Keratinocyte (primary cell): ENCODE results near the gene CHRNA1. TPM values are rescaled to one million over a fixed set of nuclear protein-coding genes. Genes with fewer than 3 reads are reported as not detected.

Source experiments
- DNase-seq: peaks from one replicate; pipeline ENCODE4 v3.0.0-alpha.2; 2011; ENCODE audit warnings: low read depth, missing footprints, low spot score
- FAIRE-seq: peaks from 2 replicates; lab custom pipeline; 2011; peaks lifted over from hg19 to GRCh38; lab: Jason Lieb, UNC
- H2AFZ ChIP-seq: 2 replicates; pipeline ENCODE4 v1.6.0; 2012; ENCODE audit warnings: low read length, control low read depth, inconsistent platforms; ENCODE audit not compliant: control insufficient read depth
- H3K27ac ChIP-seq: 2 replicates; pipeline ENCODE4 v1.5.1; 2011; ENCODE audit warnings: low read length; ENCODE audit not compliant: control insufficient read depth, insufficient read depth
- H3K27me3 ChIP-seq: 3 replicates; pipeline ENCODE4 v1.6.0; 2011; ENCODE audit warnings: low read length; ENCODE audit not compliant: control insufficient read depth, insufficient read depth; ENCODE audit errors: extremely low read depth
- H3K36me3 ChIP-seq, 2 experiments: 2 replicates in 1 of 2; 3 replicates in 1 of 2; pipeline ENCODE4 v1.5.1; 2011; ENCODE audit warnings: low read length in 2 of 2, mild to moderate bottlenecking in 1 of 2; ENCODE audit not compliant: control insufficient read depth in 2 of 2, insufficient read depth in 2 of 2; ENCODE audit errors: extremely low read depth in 1 of 2
- H3K4me1 ChIP-seq: 3 replicates; pipeline ENCODE4 v1.5.1; 2011; ENCODE audit warnings: low read length; ENCODE audit not compliant: control insufficient read depth, insufficient read depth; ENCODE audit errors: extremely low read depth
- H3K4me2 ChIP-seq: 3 replicates; pipeline ENCODE4 v1.6.0; 2011; ENCODE audit warnings: low read depth, low read length; ENCODE audit not compliant: control insufficient read depth, insufficient read depth; ENCODE audit errors: extremely low read depth
- H3K4me3 ChIP-seq, 3 experiments: fragments of 200-600 bp in 1 of 3; sonication (generic) in 1 of 3; 2 replicates in 2 of 3; 3 replicates in 1 of 3; pipeline ENCODE4 v1.5.1; 2011 to 2016; ENCODE audit warnings: low read length in 3 of 3, mild to moderate bottlenecking in 3 of 3, control low read depth in 2 of 3, inconsistent platforms in 1 of 3, low read depth in 1 of 3, mixed read lengths in 1 of 3, mixed run types in 1 of 3, moderate library complexity in 1 of 3; ENCODE audit not compliant: control insufficient read depth in 2 of 3, insufficient read depth in 2 of 3; ENCODE audit errors: extremely low read depth in 1 of 3
- H3K79me2 ChIP-seq: 2 replicates; pipeline ENCODE4 v1.6.0; 2012; ENCODE audit warnings: low read length; ENCODE audit not compliant: control insufficient read depth, insufficient read depth
- H3K9ac ChIP-seq: 3 replicates; pipeline ENCODE4 v1.6.0; 2011; ENCODE audit warnings: low read length; ENCODE audit not compliant: control insufficient read depth, insufficient read depth; ENCODE audit errors: extremely low read depth
- H3K9me1 ChIP-seq: 3 replicates; pipeline ENCODE4 v1.6.0; 2011; ENCODE audit warnings: low read length; ENCODE audit not compliant: control insufficient read depth, insufficient read depth; ENCODE audit errors: extremely low read depth
- H3K9me3 ChIP-seq: 2 replicates; pipeline ENCODE4 v1.5.1; 2012; ENCODE audit warnings: low read depth, low read length; ENCODE audit not compliant: control insufficient read depth
- H4K20me1 ChIP-seq: 3 replicates; pipeline ENCODE4 v1.6.0; 2011; ENCODE audit warnings: low read length; ENCODE audit not compliant: control insufficient read depth, insufficient read depth; ENCODE audit errors: extremely low read depth
- EZH2 ChIP-seq: IDR thresholded peaks from one replicate; pipeline ENCODE4 v1.6.1; 2012; ENCODE audit warnings: inconsistent platforms, mild to moderate bottlenecking, low read length, moderate library complexity
- dilution Hi-C: fragments of 300-500 bp; cut with MboI; formaldehyde crosslinking; loops from one replicate; pipeline ENCODE4 v1.7.0; 2020; ENCODE audit warnings: low sequenced_read_pairs; ENCODE audit not compliant: extremely low pct_ligation_motif_present
- polyA plus RNA-seq, 5 experiments: library from polyadenylated mRNA; depleted of rRNA in 3 of 5; stranded (reverse) in 3 of 5; stranded (forward) in 1 of 5; unstranded in 1 of 5; fragments of >200 nt; gene quantifications; 1 replicate in 1 of 5; 2 replicates in 3 of 5; 3 replicates in 1 of 5; pipeline versions ENCODE4 v1.2.1 to v1.2.3, GENCODE V29; 2011 to 2012; ENCODE audit warnings: missing spikeins in 2 of 5, low read depth in 1 of 5, low replicate concordance in 1 of 5
- TF ChIP-seq, protein P1 (sequence below), 3 experiments: IDR thresholded peaks in 1 of 3; conservative IDR thresholded peaks in 1 of 3; optimal IDR thresholded peaks in 1 of 3; 2 replicates in 2 of 3; 3 replicates in 1 of 3; pipeline versions ENCODE3 to v1.5.1; 2011; ENCODE audit warnings: low read length in 3 of 3, mild to moderate bottlenecking in 3 of 3, moderate library complexity in 2 of 3, control low read depth in 1 of 3, inconsistent platforms in 1 of 3; ENCODE audit not compliant: insufficient read depth in 2 of 3; ENCODE audit errors: extremely low read depth in 1 of 3

CHRNA1 gene
- polyA plus RNA-seq, 1 donor (not counting 4 experiments of a cell fraction or from before 2014, with no cell fraction given): not detected

DNA sequence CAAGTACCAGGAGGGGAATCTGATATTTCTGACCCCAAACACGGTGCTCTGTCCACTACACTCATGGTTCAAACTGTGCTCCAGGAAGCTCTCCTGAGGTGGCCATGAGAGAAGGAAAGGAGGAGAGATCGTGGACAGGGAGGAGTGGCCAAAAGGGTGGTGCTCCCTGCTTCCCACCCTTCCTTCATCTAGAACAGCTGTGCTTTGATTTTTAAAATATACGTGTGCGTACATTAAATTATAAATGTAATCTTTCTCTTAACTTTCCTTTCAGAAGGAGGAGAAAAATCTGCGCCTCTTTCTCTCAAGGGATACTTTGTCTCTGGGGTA lies 8.2 kb upstream of the CHRNA1 start:
- H2AFZ ChIP-seq: peak overlapping the region; percentile 30
- DNase-seq: no peak
- no peak overlapping the region for H3K9ac ChIP-seq
- FAIRE-seq: no peak
- no peak overlapping the region for H3K4me2 ChIP-seq
- no peaks in the 10 kb centered on the region for H3K9me1 ChIP-seq
- no peaks in the 10 kb centered on the region for H3K36me3 ChIP-seq
- peaks cover 9% of the 10 kb centered on the region for H3K4me1 ChIP-seq
- no peaks in the 10 kb centered on the region for H3K27me3 ChIP-seq
- dilution Hi-C loops: loop anchor here (25.0 kb wide), 1 partner anchor 190 kb away; no protein-coding TSS in a partner anchor
- H3K27ac ChIP-seq: no peak overlapping the region
- H3K9me3 ChIP-seq: no peaks in the 10 kb centered on the region
- no peaks in the 10 kb centered on the region for H3K79me2 ChIP-seq
- TF ChIP-seq, protein P1, sequence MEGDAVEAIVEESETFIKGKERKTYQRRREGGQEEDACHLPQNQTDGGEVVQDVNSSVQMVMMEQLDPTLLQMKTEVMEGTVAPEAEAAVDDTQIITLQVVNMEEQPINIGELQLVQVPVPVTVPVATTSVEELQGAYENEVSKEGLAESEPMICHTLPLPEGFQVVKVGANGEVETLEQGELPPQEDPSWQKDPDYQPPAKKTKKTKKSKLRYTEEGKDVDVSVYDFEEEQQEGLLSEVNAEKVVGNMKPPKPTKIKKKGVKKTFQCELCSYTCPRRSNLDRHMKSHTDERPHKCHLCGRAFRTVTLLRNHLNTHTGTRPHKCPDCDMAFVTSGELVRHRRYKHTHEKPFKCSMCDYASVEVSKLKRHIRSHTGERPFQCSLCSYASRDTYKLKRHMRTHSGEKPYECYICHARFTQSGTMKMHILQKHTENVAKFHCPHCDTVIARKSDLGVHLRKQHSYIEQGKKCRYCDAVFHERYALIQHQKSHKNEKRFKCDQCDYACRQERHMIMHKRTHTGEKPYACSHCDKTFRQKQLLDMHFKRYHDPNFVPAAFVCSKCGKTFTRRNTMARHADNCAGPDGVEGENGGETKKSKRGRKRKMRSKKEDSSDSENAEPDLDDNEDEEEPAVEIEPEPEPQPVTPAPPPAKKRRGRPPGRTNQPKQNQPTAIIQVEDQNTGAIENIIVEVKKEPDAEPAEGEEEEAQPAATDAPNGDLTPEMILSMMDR (optimal IDR thresholded peaks at IDR 0.05 in 1 of 3, IDR thresholded peaks at IDR 0.05 in 1 of 3, conservative IDR thresholded peaks at IDR 0.05 in 1 of 3; ENCODE audit: extremely low read depth in 1 of 3, insufficient read depth in 2 of 3, low read length in 3 of 3): no peak
- TF ChIP-seq EZH2: no peak
- no peak overlapping the region for H3K4me3 ChIP-seq
- no peaks in the 10 kb centered on the region for H4K20me1 ChIP-seq

DNA sequence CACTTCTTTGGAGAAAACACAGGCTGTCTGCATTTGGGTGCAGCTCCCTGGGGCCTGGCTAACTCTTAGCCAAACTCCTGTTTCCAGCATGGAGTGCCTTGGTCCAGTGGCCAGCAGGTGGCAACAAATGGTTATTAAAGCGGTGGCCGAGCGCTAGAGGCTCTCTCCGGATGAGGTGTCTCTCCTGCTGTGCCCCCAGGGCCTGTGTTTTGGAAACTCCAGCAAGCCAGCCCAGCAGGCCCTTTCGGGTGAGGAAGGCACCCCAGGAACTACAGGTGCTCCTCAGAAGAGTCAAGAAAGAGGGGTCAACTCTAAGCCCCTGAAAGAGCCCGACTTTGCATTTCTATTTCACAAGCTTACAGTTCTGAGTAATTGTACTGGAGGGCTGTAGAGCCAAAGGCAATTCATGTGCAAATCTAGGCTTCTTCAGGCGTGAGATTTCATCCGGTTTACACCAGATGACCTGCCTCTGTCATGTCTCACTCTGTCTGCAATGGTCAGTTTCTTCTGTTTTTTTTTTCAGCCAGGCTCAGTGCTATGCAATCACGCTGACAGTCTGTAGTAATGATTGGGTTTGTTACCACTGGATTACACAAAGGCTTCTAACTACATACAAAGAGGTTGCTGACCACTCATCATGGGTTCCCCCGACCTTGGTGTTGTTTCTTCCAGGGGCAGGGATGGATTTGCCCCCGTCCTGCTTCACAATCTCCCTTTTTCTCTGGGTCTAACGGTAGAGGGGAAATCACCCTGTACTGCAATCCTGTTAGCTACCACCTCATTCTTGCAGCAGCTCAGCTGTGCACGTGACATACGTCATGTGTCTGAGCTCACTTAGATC lies 7.6 kb upstream of the CHRNA1 start:
- peaks cover 9% of the 10 kb centered on the region for H3K4me1 ChIP-seq
- DNase-seq: peak; percentile 25
- no peak overlapping the region for H3K27ac ChIP-seq

More for the DNA sequence above, 7.6 kb upstream of the CHRNA1 start:
- TF ChIP-seq EZH2: no peak
- TF ChIP-seq, protein P1 (optimal IDR thresholded peaks at IDR 0.05 in 1 of 3, IDR thresholded peaks at IDR 0.05 in 1 of 3, conservative IDR thresholded peaks at IDR 0.05 in 1 of 3; ENCODE audit: extremely low read depth in 1 of 3, insufficient read depth in 2 of 3, low read length in 3 of 3): peak; percentile 81 to 90 (median 89)
- Histone ChIP-seq H3K4me2 (no peak overlapping the region), H3K9me1 (no peaks in the 10 kb centered on the region), H3K4me3 (no peak overlapping the region), H3K79me2 (no peaks in the 10 kb centered on the region), H2AFZ (peak overlapping the region; percentile 30), H3K9ac (no peak overlapping the region), H3K36me3 (no peaks in the 10 kb centered on the region), H4K20me1 (no peaks in the 10 kb centered on the region), H3K27me3 (peaks cover 3% of the 10 kb centered on the region), H3K9me3 (no peaks in the 10 kb centered on the region)
- dilution Hi-C loops: loop anchor here (25.0 kb wide), 1 partner anchor 190 kb away; no protein-coding TSS in a partner anchor
- FAIRE-seq: no peak
